Tibial artery (tissue), 4 donors: Measurements from ENCODE around the gene TYRO3.

ENCODE experiments used
- DNase-seq, 2 donors: peaks; one replicate each; pipeline ENCODE4 v3.0.0-alpha.2; 2019
- H3K27ac ChIP-seq, 2 donors: fragments of 200-600 bp; sonication (generic) in 1 of 2; 1 replicate in 1 of 2; 2 replicates in 1 of 2; pipeline ENCODE4 v1.5.1; 2018 to 2019; ENCODE audit warnings: mild to moderate bottlenecking in 1 of 2
- H3K27me3 ChIP-seq, 2 donors: fragments of 200-600 bp; sonication (generic) in 1 of 2; one replicate each; pipeline versions ENCODE4 v1.5.1 to v1.6.0; 2016 to 2019
- H3K36me3 ChIP-seq, 3 donors: fragments of 200-600 bp; sonication (generic) in 2 of 3; one replicate each; pipeline ENCODE4 v1.5.1; 2016 to 2019; ENCODE audit warnings: mild to moderate bottlenecking in 2 of 3
- H3K4me1 ChIP-seq, 4 donors: fragments of 200-600 bp; sonication (generic) in 2 of 4; 1 replicate in 3 of 4; 2 replicates in 1 of 4; pipeline ENCODE4 v1.5.1; 2016 to 2019
- H3K4me3 ChIP-seq, 2 donors: fragments of 200-600 bp; sonication (generic) in 1 of 2; 1 replicate in 1 of 2; 2 replicates in 1 of 2; pipeline ENCODE4 v1.5.1; 2018 to 2019; ENCODE audit warnings: mild to moderate bottlenecking in 2 of 2
- H3K9me3 ChIP-seq, 3 donors: fragments of 200-600 bp; sonication (generic) in 1 of 3; one replicate each; pipeline ENCODE4 v1.5.1; 2016 to 2019
- CTCF ChIP-seq, 2 experiments: fragments of 200-600 bp in 1 of 2; fragments of 450-650 bp in 1 of 2; IDR thresholded peaks; one replicate each; pipeline ENCODE4 v1.5.1; 2017 to 2019; ENCODE audit warnings: antibody characterized with exemption in 2 of 2, mild to moderate bottlenecking in 1 of 2, moderate library complexity in 1 of 2
- intact Hi-C: fragments of 100-400 bp; cut with DNase I; formaldehyde crosslinking; loops from one replicate; pipeline ENCODE4 v1.15.0; 2023; ENCODE audit warnings: low total_unique reads

Gene TYRO3

GRCh38 chr15:41629883-41630282, 70.9 kb downstream of the TYRO3 start:
- Histone ChIP-seq H3K4me3 (no peak overlapping the region), H3K27ac (no peak overlapping the region), H3K9me3 (no peaks in the 10 kb centered on the region), H3K4me1 (no peaks in the 10 kb centered on the region), H3K36me3 (no peaks in the 10 kb centered on the region), H3K27me3 (no peaks in the 10 kb centered on the region)
- intact Hi-C loops, result no loop called here
- no peak for TF ChIP-seq CTCF (IDR thresholded peaks at IDR 0.05)
- DNase-seq, result no peak

GRCh38 chr15:41630616-41631217, 71.7 kb downstream of the TYRO3 start:
- no peak overlapping the region for H3K27ac ChIP-seq
- H3K36me3 ChIP-seq, result no peaks in the 10 kb centered on the region
- H3K27me3 ChIP-seq, result no peaks in the 10 kb centered on the region
- intact Hi-C loops, result no loop called here
- no peak for DNase-seq
- H3K9me3 ChIP-seq, result no peaks in the 10 kb centered on the region
- TF ChIP-seq CTCF (IDR thresholded peaks at IDR 0.05), result no peak
- no peak overlapping the region for H3K4me3 ChIP-seq
- no peaks in the 10 kb centered on the region for H3K4me1 ChIP-seq

- intact Hi-C loops, result no loop called here
- Histone ChIP-seq H3K4me1 (no peaks in the 10 kb centered on the region), H3K27me3 (no peaks in the 10 kb centered on the region), H3K9me3 (no peaks in the 10 kb centered on the region), H3K36me3 (no peaks in the 10 kb centered on the region), H3K27ac (no peak overlapping the region), H3K4me3 (no peak overlapping the region)
- DNase-seq, result no peak
- TF ChIP-seq CTCF (IDR thresholded peaks at IDR 0.05), result no peak
Observed at GRCh38 chr15:41631880-41632470, 73.0 kb downstream of the TYRO3 start.
